Subcutaneous abdominal adipose tissue (tissue), 5 donors: ENCODE results near the gene ABCC1.
"Not testable (repeated sequence)": the region's sequence is repeated elsewhere in the genome, so short reads cannot be mapped to it uniquely, and the experiment has no call there.

Experiments
- H3K27ac ChIP-seq: one replicate; pipeline ENCODE4 v1.7.0; 2013; ENCODE audit warnings: low read depth, mild to moderate bottlenecking, inconsistent platforms, low read length, moderate library complexity
- H3K27me3 ChIP-seq, 5 donors: one replicate each; pipeline ENCODE4 v1.7.0; 2013; ENCODE audit warnings: low read length in 5 of 5, inconsistent platforms in 1 of 5; ENCODE audit not compliant: control insufficient read depth in 5 of 5, insufficient read depth in 4 of 5
- H3K36me3 ChIP-seq, 5 donors: one replicate each; pipeline ENCODE4 v1.7.0; 2013; ENCODE audit warnings: low read length in 5 of 5; ENCODE audit not compliant: control insufficient read depth in 5 of 5, insufficient read depth in 5 of 5
- H3K4me1 ChIP-seq, 5 donors: one replicate each; pipeline ENCODE4 v1.7.0; 2013; ENCODE audit warnings: low read length in 5 of 5, mild to moderate bottlenecking in 3 of 5, moderate library complexity in 1 of 5; ENCODE audit not compliant: control insufficient read depth in 5 of 5, insufficient read depth in 5 of 5
- H3K4me3 ChIP-seq, 5 donors: one replicate each; pipeline ENCODE4 v1.7.0; 2013; ENCODE audit warnings: low read length in 5 of 5, low read depth in 1 of 5
- H3K9ac ChIP-seq, 5 donors: one replicate each; pipeline ENCODE4 v1.7.0; 2013; ENCODE audit warnings: low read length in 5 of 5, mild to moderate bottlenecking in 4 of 5, moderate library complexity in 3 of 5
- H3K9me3 ChIP-seq, 5 donors: one replicate each; pipeline ENCODE4 v1.7.0; 2013; ENCODE audit warnings: low read length in 5 of 5; ENCODE audit not compliant: control insufficient read depth in 5 of 5
- donor health status: healthy.
- donor health status: healthy.
- donor health status: healthy.
- donor health status: healthy.
- donor health status: healthy.

Gene ABCC1

DNA sequence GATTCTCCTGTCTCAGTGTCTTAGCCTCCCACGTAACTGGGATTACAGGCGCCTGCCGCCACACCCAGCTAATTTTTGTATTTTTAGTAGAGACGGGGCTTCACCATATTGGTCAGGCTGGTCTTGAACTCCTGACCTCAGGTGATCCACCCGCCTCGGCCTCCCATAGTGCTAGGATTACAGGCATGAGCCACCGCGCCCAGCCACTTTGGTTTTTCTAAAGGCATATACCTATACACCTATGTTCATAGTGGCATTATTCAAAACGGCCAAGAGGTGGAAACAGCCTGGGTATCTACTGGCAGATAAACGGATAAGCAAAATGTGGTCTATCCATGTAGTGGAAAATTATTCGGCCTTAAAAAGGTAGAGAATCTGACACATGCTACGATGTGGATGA lies 203.6 kb downstream of the ABCC1 start:
- Histone ChIP-seq H3K36me3 (peaks cover 9 to 45% (median 35%) of the 10 kb centered on the region in 5 donors), H3K4me1 (peaks cover 3 to 16% (median 12%) of the 10 kb centered on the region in 5 donors)
- H3K27ac ChIP-seq, H3K4me3 ChIP-seq, H3K9ac ChIP-seq, H3K27me3 ChIP-seq, H3K9me3 ChIP-seq: not testable (repeated sequence)

DNA sequence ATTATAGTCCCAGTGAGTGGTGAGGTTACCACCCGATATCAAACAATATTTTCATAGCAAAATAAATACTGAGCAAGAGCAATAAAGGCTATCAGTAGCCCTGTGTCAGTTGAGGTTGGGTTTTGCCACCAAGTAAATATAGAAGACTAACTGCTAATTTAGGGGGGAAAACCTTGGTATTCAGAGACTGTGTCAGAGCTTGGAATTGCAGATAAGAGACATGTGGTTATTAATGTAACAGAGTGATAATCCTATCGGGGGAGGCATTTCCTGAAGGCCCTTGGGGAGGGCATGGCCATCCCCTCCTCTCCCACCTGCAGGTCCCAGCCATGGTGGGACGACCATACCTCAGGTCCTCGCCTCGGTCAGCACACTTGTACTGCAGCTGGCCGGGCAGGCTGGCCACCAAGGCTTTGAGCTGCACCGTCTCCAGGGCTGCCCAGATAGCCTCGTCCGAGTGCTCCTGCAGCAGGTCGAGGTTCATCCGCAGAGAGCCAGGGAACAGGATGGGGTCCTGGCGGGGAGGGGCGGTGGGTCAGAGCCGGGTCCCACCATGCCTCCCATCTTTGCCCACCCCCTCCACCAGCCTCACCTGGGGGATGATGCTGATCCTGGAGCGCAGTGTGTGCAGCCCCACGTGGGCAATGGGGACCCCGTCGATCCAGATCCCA lies 205.0 kb downstream of the ABCC1 start:
- Histone ChIP-seq H3K9ac (no peak overlapping the region), H3K4me1 (peaks cover 3 to 15% (median 12%) of the 10 kb centered on the region in 5 donors), H3K9me3 (peaks cover 0 to 15% (median 12%) of the 10 kb centered on the region in 5 donors), H3K27me3 (no peaks in the 10 kb centered on the region), H3K36me3 (peaks cover 18 to 49% (median 45%) of the 10 kb centered on the region in 5 donors), H3K27ac (no peak overlapping the region), H3K4me3 (no peak overlapping the region)

GRCh38 chr16:16155234-16155633 lies 205.8 kb downstream of the ABCC1 start:
- Histone ChIP-seq H3K9me3 (peaks cover 0 to 20% (median 17%) of the 10 kb centered on the region in 5 donors), H3K27me3 (no peaks in the 10 kb centered on the region), H3K9ac (no peak overlapping the region), H3K27ac (no peak overlapping the region), H3K4me1 (peaks cover 0 to 7% (median 6%) of the 10 kb centered on the region in 5 donors), H3K36me3 (peaks cover 18 to 57% (median 52%) of the 10 kb centered on the region in 5 donors), H3K4me3 (no peak overlapping the region)

- peaks cover 18 to 67% (median 61%) of the 10 kb centered on the region in 5 donors for H3K36me3 ChIP-seq
- H3K4me1 ChIP-seq: no peaks in the 10 kb centered on the region
- H3K27me3 ChIP-seq: no peaks in the 10 kb centered on the region
- no peak overlapping the region for H3K4me3 ChIP-seq
- H3K27ac ChIP-seq: no peak overlapping the region
- H3K9me3 ChIP-seq: peaks cover 0 to 20% (median 17%) of the 10 kb centered on the region in 5 donors
- H3K9ac ChIP-seq: no peak overlapping the region
Measured at GRCh38 chr16:16157166-16157565, 207.8 kb downstream of the ABCC1 start.

GRCh38 chr16:16158082-16158658 lies 208.8 kb downstream of the ABCC1 start:
- Histone ChIP-seq H3K36me3 (peaks cover 18 to 77% (median 66%) of the 10 kb centered on the region in 5 donors), H3K4me3 (no peak overlapping the region), H3K4me1 (no peaks in the 10 kb centered on the region), H3K27ac (no peak overlapping the region), H3K9me3 (peaks cover 0 to 20% (median 17%) of the 10 kb centered on the region in 5 donors), H3K9ac (no peak overlapping the region), H3K27me3 (no peaks in the 10 kb centered on the region)

DNA sequence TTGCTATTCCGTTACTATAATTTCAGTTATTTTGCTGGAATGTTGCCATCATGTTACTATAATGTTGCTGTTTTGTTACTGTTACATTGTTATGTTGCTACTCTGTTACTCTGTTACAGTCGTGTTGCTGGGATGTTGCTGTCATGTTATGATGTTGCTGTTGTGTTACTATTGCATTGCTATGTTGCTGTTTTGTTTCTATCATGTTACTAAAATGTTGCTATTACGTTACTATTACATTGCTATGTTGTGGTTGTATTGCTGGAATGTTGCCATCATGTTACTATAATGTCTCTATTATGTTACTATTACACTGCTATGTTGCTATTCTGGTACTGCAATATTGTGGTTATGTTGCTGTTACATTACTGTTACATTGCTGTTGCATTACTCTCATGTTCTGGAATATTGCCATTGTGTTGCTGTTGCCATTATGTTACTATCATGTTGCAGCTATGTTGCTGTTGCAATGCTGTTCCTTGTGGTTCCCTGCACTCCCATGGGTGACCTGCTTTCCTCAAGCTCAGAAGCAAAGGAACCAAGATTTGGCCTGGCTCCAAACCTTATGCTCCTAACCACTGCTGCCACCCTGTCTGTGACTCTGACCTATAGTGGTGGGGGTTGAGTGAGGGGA lies 209.4 kb downstream of the ABCC1 start:
- H3K9ac ChIP-seq: no peak overlapping the region
- peaks cover 0 to 20% (median 17%) of the 10 kb centered on the region in 5 donors for H3K9me3 ChIP-seq
- no peak overlapping the region for H3K4me3 ChIP-seq
- H3K4me1 ChIP-seq: no peaks in the 10 kb centered on the region
- peaks cover 18 to 77% (median 64%) of the 10 kb centered on the region in 5 donors for H3K36me3 ChIP-seq
- no peaks in the 10 kb centered on the region for H3K27me3 ChIP-seq
- H3K27ac ChIP-seq: no peak overlapping the region

DNA sequence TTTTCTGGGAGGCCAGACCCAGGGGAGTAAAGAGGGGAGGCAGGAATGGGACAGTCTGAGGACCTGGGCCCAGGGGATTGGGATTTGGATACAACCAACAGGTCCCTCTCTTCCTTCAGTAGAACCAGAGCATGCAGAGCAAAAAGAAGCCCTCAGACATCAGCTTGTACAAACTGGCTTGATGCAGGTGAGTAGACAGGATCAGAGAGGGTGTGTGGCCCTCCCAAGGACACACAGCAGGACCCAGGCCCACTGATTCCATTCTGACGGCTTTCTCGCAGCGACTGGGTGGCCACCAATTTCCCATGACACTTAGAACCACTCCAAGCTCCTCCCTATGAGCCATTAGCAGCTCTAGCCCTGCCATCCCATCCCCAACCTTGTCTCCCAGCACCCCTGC lies 210.2 kb downstream of the ABCC1 start:
- Histone ChIP-seq H3K36me3 (peaks cover 18 to 75% (median 61%) of the 10 kb centered on the region in 5 donors), H3K27ac (no peak overlapping the region), H3K27me3 (no peaks in the 10 kb centered on the region), H3K4me1 (no peaks in the 10 kb centered on the region), H3K4me3 (peak overlapping the region in 1 of 5 donors; percentile 5), H3K9me3 (peaks cover 0 to 20% (median 17%) of the 10 kb centered on the region in 5 donors), H3K9ac (no peak overlapping the region)

GRCh38 chr16:16161319-16161718 lies 211.9 kb downstream of the ABCC1 start:
- H3K4me3 ChIP-seq: no peak overlapping the region
- peaks cover 14 to 81% (median 60%) of the 10 kb centered on the region in 5 donors for H3K36me3 ChIP-seq
- H3K9me3 ChIP-seq: peaks cover 0 to 20% (median 17%) of the 10 kb centered on the region in 5 donors
- H3K27me3 ChIP-seq: no peaks in the 10 kb centered on the region
- no peak overlapping the region for H3K27ac ChIP-seq
- H3K4me1 ChIP-seq: no peaks in the 10 kb centered on the region
- no peak overlapping the region for H3K9ac ChIP-seq

GRCh38 chr16:16161840-16162239 lies 212.4 kb downstream of the ABCC1 start:
- not testable (repeated sequence) for H3K4me1 ChIP-seq, H3K4me3 ChIP-seq, H3K27ac ChIP-seq, H3K27me3 ChIP-seq, H3K9ac ChIP-seq
- peaks cover 14 to 79% (median 57%) of the 10 kb centered on the region in 5 donors for H3K36me3 ChIP-seq
- peaks cover 0 to 20% (median 17%) of the 10 kb centered on the region in 5 donors for H3K9me3 ChIP-seq

DNA sequence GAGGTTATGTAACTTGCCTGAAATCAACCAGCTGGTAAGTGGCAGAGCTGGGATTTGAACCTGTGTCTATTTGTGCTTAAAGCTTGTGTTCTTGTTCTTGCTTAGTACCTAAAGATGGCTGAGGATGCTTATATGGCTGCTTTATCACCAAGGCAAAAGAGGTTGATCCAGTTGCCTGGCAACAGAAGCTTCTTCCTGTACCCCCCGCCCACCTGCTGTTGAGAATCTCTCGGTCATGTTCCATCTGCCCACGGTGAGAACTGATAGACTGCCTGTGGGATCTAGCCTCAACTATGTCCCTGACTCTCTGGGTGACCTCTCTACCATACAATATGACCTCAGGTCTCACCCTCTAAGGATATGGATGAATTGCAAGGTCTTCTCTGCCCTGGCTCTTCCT lies 213.2 kb downstream of the ABCC1 start:
- H3K9me3 ChIP-seq: peaks cover 0 to 20% (median 17%) of the 10 kb centered on the region in 5 donors
- H3K36me3 ChIP-seq: peaks cover 10 to 72% (median 56%) of the 10 kb centered on the region in 5 donors
- no peak overlapping the region for H3K27ac ChIP-seq
- no peaks in the 10 kb centered on the region for H3K27me3 ChIP-seq
- H3K4me3 ChIP-seq: no peak overlapping the region
- no peak overlapping the region for H3K9ac ChIP-seq
- no peaks in the 10 kb centered on the region for H3K4me1 ChIP-seq
